RPMI8226 (cell line): ENCODE measurements around the gene ALKBH4.
"Not testable (repeated sequence)": the region's sequence is repeated elsewhere in the genome, so short reads cannot be mapped to it uniquely, and the experiment has no call there.

Experiments used
- DNase-seq: peaks from one replicate; pipeline ENCODE4 v3.0.0-alpha.2; 2015

The ALKBH4 gene

GRCh38 chr7:102474736-102475435, 10.2 kb upstream of the ALKBH4 start:
- not testable (repeated sequence) for DNase-seq

- DNase-seq = not testable (repeated sequence)
These were observed 9.5 kb upstream of the ALKBH4 start for GRCh38 chr7:102474116-102474515.

- DNase-seq = no peak
These were observed 8.8 kb upstream of the ALKBH4 start for GRCh38 chr7:102473271-102473991.

- no peak for DNase-seq
These were observed 7.7 kb upstream of the ALKBH4 start for GRCh38 chr7:102472126-102473041.

- DNase-seq = no peak
These were observed 7.1 kb upstream of the ALKBH4 start for GRCh38 chr7:102471791-102472125.

GRCh38 chr7:102469972-102470825, 5.5 kb upstream of the ALKBH4 start:
- DNase-seq = no peak

- DNase-seq = no peak
These were observed 4.8 kb upstream of the ALKBH4 start for GRCh38 chr7:102469351-102469971.

- DNase-seq = no peak
These were observed 4.1 kb upstream of the ALKBH4 start for GRCh38 chr7:102468478-102469350.

- DNase-seq = no peak
These were observed 3.2 kb upstream of the ALKBH4 start for GRCh38 chr7:102467581-102468477.

- DNase-seq = no peak
These were observed 1.4 kb upstream of the ALKBH4 start for GRCh38 chr7:102466097-102466496.

GRCh38 chr7:102463841-102464576, 654 bp downstream of the ALKBH4 start:
- peak; percentile 36 for DNase-seq

GRCh38 chr7:102460467-102460866, 4.2 kb downstream of the ALKBH4 start:
- DNase-seq = no peak

- no peak for DNase-seq
These were observed 5.3 kb downstream of the ALKBH4 start for GRCh38 chr7:102459221-102459844.

- no peak for DNase-seq
These were observed 7.2 kb downstream of the ALKBH4 start for GRCh38 chr7:102457352-102457924.

- DNase-seq = no peak
These were observed 8.3 kb downstream of the ALKBH4 start for GRCh38 chr7:102456327-102456726.

GRCh38 chr7:102455596-102455995, 9.1 kb downstream of the ALKBH4 start:
- DNase-seq = no peak

- not testable (repeated sequence) for DNase-seq
These were observed 9.7 kb downstream of the ALKBH4 start for GRCh38 chr7:102454932-102455331.

GRCh38 chr7:102454468-102454867, 10.2 kb downstream of the ALKBH4 start:
- no peak for DNase-seq
